Iris pigment epithelial cell (primary cell): ENCODE results near the gene EML4.
A peak's percentile ranks its signal among the peaks of the same experiment; 100 is the strongest.

Source experiments
- DNase-seq: peaks from one replicate; pipeline ENCODE4 v3.0.0-alpha.2; 2011; ENCODE audit warnings: low read depth

The EML4 gene

GRCh38 chr2:42303252-42303651, 134.1 kb downstream of the EML4 start:
- no peak for DNase-seq

GRCh38 chr2:42304059-42304713, 135.0 kb downstream of the EML4 start:
- DNase-seq: no peak

- DNase-seq: no peak
Measured at GRCh38 chr2:42307180-42307579, 138.0 kb downstream of the EML4 start.

GRCh38 chr2:42309366-42309765, 140.2 kb downstream of the EML4 start:
- DNase-seq: no peak

GRCh38 chr2:42310007-42310515, 140.9 kb downstream of the EML4 start:
- DNase-seq: no peak

GRCh38 chr2:42312106-42312505, 143.0 kb downstream of the EML4 start:
- no peak for DNase-seq

DNA sequence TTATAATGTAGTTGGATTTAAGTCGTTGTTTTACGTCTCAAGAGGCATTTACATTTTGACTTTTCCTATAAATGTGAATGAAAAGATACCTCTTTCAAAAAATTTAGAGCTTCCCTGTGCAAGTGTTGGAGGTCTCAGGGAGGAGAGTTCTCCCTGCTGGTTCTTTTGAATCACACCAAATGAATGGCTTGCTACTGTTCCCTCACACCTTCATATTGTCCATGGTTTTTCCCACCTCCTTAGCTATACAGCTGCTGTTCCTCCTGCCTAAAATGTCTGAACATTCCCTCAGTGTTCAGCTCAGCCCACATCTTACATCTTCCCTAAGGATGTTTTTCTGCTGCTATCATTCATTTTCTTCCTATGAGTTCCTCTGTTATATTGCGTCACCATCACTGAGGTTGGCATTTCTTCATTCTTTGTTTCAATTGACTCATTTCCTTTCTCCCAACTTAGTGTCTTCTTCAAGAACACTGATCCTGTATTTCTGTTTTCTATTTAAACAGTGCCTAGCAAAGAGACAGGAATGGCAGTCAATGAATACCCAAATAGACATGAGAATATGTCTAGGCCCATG, 145.8 kb downstream of the EML4 start:
- DNase-seq: peak; percentile 95

GRCh38 chr2:42315844-42316470, 146.8 kb downstream of the EML4 start:
- DNase-seq: no peak

- no peak for DNase-seq
Measured at GRCh38 chr2:42316910-42317309, 147.8 kb downstream of the EML4 start.

DNA sequence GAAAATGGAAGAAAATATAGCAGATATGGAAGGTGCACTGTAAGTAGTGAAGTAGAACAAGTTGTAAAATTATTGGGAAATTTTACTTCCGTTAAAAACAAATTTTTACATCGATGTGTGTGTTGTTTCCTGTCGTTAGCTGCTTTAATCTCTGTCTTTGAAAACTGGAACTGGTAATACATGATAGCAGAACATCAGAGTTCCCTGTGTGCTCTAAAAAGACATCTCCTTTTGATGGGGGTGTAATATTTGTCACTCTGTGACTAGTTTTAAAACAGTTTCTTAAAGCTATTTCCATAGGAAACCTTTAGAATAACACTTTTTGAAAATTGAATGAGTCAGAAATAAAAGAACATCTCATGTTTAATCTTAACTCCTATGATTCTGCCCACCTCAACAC, 148.3 kb downstream of the EML4 start:
- no peak for DNase-seq

- DNase-seq: no peak
Measured at GRCh38 chr2:42317945-42318344, 148.8 kb downstream of the EML4 start.

DNA sequence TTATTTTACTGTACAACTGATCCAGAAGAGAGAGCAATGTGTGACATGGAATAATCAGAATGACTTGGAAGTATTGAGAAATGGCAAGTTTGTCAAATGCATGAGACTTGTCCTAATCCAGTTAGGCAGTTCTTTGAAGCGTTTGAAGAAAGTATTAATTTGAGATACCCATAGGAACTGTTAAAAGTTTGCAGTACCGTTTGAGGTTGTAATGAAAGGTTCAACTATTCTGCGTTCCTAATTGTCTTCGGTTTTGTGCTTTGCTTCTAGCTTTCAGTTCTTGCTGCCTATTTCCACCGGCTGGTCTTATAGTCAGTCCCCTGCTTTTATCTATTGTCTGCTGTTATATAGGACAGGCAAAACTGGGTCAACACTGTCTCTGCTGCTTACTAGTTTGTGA, 150.1 kb downstream of the EML4 start:
- DNase-seq: no peak

- DNase-seq: no peak
Measured at GRCh38 chr2:42321452-42322064, 152.4 kb downstream of the EML4 start.

DNA sequence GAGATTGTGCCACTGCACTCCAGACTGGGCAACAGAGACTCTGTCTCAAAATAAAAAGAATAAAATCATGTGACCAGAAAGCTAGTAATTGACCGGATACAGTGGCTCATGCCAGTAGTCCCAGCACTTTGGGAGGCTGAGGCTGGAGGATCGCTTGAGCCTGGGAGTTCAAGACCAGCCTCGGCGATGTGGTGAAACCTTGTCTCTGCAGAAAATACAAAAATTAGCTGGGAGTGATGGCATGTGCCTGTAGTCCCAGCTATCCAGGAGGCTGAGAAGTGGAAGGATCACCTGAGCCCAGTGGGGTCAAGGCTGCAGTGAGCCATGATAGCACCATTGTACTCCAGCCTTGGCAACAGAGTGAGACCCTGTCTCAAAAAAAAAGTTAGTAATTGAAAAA, 155.1 kb downstream of the EML4 start:
- no peak for DNase-seq

GRCh38 chr2:42324949-42325348, 155.8 kb downstream of the EML4 start:
- no peak for DNase-seq

DNA sequence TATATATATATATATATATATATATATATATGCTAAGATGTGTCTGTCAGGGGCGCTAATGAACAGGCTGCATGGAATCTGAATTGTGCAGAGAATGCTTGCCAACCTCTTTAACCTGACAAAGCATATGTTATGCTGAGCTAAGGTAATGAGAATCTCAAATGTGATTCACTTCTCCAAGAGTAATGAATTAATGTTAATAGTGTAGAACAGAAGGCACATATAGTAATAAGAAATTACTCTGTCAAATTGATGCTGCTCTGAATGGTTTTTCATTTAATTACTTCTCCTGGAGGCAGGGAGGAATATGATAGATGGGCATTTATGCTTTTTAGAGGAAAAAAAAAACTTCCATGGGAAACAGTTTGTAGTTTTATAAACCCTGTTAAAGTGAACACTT, 156.5 kb downstream of the EML4 start:
- DNase-seq: no peak

GRCh38 chr2:42327125-42327524, 158.0 kb downstream of the EML4 start:
- DNase-seq: peak; percentile 41

- peak; percentile 53 for DNase-seq
Measured at GRCh38 chr2:42328148-42328833, 159.1 kb downstream of the EML4 start.

GRCh38 chr2:42328923-42329322, 159.8 kb downstream of the EML4 start:
- no peak for DNase-seq

DNA sequence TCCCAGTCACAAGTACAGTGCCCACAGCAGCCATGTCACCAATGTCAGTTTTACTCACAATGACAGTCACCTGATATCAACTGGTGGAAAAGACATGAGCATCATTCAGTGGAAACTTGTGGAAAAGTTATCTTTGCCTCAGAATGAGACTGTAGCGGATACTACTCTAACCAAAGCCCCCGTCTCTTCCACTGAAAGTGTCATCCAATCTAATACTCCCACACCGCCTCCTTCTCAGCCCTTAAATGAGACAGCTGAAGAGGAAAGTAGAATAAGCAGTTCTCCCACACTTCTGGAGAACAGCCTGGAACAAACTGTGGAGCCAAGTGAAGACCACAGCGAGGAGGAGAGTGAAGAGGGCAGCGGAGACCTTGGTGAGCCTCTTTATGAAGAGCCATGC, 160.6 kb downstream of the EML4 start:
- no peak for DNase-seq

DNA sequence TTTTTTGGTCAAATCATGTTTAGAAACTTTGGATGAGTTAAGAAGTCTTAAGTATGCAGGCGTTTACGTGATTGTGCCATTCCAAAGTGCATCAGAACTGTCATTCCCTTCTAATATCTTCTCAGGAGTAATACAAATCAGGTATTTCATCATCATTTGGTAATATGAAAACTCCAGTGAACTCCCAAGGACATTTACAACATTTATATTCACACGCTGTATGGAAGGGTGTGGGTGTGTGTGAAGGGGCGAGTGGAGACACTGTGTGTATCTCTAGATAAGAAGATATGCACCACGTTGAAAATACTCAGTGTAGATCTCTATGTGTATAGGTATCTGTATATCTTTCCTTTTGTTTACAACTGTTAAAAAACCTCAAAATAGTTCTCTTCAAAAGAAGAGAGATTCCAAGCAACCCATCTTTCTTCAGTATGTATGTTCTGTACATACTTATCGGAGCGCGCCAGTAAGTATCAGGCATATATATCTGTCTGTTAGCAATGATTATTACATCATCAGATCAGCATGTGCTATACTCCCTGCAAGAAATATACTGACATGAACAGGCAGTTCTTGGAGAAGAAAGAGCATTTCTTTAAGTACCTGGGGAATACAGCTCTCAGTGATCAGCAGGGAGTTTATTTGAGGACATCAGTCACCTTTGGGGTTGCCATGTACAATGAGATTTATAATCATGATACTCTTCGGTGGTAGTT, 162.6 kb downstream of the EML4 start:
- peak; percentile 74 for DNase-seq

- no peak for DNase-seq
Measured at GRCh38 chr2:42332575-42332974, 163.4 kb downstream of the EML4 start.
